HG02943 (cell line): Measurements from ENCODE around the gene PCNT.

Experiments used
- ATAC-seq: cut with Tn5 transposase; IDR thresholded peaks from one replicate; pipeline ENCODE4 v1.9.1; 2021; ENCODE audit warnings: mild to moderate bottlenecking, low read depth, moderate library complexity; ENCODE audit not compliant: unreplicated experiment

Gene PCNT, protein sequence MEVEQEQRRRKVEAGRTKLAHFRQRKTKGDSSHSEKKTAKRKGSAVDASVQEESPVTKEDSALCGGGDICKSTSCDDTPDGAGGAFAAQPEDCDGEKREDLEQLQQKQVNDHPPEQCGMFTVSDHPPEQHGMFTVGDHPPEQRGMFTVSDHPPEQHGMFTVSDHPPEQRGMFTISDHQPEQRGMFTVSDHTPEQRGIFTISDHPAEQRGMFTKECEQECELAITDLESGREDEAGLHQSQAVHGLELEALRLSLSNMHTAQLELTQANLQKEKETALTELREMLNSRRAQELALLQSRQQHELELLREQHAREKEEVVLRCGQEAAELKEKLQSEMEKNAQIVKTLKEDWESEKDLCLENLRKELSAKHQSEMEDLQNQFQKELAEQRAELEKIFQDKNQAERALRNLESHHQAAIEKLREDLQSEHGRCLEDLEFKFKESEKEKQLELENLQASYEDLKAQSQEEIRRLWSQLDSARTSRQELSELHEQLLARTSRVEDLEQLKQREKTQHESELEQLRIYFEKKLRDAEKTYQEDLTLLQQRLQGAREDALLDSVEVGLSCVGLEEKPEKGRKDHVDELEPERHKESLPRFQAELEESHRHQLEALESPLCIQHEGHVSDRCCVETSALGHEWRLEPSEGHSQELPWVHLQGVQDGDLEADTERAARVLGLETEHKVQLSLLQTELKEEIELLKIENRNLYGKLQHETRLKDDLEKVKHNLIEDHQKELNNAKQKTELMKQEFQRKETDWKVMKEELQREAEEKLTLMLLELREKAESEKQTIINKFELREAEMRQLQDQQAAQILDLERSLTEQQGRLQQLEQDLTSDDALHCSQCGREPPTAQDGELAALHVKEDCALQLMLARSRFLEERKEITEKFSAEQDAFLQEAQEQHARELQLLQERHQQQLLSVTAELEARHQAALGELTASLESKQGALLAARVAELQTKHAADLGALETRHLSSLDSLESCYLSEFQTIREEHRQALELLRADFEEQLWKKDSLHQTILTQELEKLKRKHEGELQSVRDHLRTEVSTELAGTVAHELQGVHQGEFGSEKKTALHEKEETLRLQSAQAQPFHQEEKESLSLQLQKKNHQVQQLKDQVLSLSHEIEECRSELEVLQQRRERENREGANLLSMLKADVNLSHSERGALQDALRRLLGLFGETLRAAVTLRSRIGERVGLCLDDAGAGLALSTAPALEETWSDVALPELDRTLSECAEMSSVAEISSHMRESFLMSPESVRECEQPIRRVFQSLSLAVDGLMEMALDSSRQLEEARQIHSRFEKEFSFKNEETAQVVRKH (N-terminal part only)

DNA sequence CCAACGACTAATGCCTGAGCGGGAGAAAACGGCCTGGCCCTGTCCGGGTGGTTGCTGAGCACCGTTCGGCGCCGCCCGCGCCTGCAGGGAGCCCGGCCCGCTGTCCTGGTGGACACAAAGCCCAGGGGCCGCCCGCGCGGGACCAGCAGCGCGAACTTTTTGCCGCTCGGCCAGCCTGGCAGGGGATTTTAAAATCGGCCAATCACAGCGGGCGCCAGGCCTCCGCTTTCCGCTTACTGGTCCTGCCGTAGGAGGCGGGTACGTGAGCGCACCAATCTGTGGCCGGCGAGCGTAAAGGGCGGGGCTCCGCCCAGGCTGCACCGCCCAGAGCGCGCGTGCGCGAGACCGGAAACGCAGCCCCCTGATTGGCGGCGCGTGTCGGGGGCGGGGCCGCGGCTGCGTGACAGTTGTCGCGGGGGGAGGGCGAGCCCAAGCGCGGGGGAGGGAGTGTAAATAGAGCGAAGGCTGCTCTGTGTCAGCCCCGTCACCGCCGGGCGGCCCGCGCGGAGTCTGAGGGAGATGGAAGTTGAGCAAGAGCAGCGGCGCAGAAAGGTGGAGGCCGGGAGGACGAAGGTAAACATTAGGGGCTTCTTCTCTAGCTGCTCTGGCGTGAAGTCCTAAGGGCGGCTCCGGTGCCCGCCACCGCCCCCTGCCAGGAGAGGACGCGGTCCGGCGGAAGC, at the start of gene PCNT, which contains the start of gene C21orf58:
PCNT (plus strand) TSS at position 447 of the 680 bp plus-strand sequence; CDS start at position 520, 73 bp downstream.
C21orf58 (minus strand) TSS at position 161 of the 680 bp plus-strand sequence. CDS start 1,132 bp downstream, outside the sequence.
- ATAC-seq = peak; percentile 78

DNA sequence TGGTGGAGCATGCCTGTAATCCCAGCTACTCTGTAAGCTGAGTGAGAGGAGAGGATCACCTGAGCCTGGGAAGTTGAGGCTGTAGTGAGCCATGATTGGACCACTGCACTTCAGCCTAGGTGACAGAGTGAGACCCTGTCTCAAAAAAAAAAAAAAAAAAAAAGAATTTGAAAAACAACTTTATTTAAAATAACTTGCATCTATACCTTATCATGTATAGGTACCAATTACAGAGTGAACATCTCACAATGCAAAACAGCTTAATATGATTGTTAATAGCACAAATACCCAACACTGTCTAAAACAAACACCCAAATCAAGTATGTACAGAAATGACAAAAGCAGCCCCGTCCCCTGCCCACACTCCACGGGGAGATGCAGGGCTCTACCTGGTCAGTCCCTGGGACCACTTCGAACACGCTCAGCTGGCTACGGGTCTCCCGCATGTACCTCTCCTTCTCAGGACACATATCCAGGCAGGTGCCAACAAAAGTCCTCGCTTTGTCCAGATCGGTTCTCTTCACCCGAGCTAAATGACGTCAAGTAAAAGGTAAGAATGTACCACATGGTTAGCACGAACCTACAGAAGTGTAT, 49.1 kb upstream of the PCNT start:
- no peak for ATAC-seq

DNA sequence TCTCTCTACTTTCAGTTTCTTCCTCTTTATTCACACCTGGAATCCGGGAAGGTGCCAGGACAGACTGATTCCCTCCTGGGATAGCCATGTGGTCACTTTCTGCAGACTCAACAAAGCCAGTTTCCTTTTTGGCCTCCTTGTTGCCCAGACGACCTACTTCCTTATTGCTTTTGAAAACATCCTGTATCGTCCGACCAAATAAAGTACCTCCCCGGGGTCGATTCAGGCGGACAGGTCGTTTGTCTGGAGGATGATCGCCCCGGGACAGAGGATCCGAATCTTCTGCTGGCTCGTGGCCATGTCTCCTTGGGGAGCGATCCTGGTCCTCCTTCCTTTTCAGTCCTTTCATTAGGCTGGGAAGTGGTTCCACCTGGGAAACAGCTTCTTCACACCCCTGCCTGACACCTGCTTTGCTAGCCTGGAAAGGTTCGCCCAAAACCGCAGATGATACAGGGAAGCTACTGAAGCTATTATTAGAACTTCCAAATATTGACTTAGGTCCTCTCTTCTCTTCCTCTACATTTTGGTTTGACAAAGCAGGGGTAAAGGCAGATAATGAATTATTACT, 39.8 kb upstream of the PCNT start:
- ATAC-seq = no peak

DNA sequence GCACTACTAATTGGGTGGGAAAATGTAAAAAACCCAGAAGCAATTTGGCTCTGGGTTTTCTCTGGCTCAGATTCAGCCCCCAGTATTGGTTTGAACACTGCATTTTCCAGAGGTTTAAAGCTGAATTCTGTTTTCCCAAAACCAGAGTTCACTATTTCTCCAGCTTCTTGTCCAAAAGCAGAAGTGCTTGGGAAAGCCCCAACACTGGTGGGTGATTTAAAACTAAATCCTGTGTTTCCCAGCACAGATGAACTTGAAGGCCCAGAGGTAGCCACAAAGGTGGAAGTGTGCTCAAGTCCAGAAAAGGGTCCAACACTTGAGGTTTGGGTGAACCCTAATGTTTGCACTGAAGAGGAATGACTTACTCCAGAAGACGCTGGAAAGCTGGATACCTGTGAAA, 39.2 kb upstream of the PCNT start:
- ATAC-seq = no peak

DNA sequence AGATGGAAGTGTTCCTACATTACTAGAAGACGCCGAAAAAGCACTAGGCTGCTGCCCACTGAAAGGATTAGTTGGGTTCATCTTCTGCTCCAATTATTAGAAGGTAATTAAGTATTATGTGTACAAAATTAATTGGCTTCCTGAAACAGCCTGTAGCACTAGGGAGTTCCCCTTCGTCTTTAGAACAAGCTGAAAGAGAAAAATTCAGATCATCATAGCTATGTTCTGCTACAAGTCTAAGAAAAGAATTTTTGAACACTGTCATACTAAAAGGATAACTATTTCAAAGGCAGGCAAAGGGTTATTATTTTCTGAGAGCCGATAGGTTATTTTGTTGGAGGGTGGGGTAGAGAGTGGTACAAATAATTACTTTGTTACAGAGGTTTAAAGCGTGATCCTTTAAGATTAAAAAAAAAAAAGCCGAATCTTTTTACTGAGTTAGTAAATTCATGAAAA, 38.7 kb upstream of the PCNT start, which contains the start of gene MCM3AP:
MCM3AP (minus strand) TSS at position 406 of the 456 bp plus-strand sequence; CDS start at position 81, 325 bp downstream.
- no peak for ATAC-seq

DNA sequence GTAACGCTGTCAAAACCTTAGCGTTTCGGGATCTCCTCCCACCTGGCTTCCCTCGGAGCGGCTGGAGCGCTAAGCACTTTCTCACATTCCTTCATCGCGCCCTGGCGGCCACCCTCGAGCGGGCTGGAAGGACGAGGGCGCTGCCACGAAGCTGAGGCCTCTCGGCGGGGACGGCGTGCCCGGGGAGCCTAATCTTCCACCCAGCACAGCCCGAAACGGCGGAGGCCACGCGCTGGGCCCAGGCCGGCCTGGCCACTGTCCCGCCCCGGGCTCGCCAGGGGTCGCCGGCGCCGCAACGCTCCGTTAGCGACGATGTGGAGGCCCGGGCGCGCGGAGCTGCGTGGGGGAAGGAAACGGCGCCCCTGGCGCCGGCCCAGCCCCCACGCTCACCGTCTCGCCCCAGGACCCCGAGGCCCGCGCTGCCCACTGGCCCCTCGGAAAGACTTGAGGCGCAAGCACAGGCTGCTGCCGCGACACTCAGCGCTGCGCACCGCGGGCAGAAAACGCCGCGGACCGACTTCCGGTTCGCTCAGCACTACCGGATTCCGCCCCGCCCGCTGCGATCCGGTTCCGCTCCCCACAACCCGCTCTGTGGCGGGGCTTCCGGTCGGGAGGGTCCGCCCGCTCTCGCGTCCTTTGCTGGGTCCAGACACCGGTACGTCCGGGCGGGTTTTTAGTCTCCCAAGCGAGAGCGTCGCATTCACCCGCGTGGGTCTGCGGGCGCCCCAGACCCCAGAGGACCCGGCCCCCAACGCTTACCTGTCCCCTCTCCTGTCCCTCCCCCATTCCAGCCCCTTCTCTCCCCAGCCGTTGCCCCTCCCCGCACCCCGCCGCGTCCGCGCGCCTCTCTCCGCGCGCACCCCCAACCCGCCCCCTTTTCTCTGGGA, 38.0 kb upstream of the PCNT start, which contains the start of gene YBEY:
YBEY (plus strand) TSS at position 582 of the 887 bp plus-strand sequence. CDS start 572 bp downstream, outside the sequence.
- peak; percentile 81 for ATAC-seq

DNA sequence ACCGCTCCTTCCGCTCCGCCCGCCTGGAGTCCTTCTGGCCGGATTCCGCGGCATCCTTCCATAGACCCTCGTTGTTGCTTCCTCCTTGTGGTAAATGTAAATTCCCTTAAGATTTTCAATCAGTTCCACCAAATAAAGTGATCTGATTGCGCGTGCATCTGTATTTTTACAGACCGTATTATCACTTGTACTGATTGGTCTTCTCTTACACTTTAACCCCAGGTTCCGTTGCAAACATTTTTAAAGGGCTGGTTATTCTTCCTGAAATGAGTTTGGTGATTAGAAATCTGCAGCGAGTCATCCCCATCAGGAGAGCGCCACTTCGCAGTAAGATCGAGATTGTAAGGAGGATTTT, 37.3 kb upstream of the PCNT start:
- no peak for ATAC-seq

DNA sequence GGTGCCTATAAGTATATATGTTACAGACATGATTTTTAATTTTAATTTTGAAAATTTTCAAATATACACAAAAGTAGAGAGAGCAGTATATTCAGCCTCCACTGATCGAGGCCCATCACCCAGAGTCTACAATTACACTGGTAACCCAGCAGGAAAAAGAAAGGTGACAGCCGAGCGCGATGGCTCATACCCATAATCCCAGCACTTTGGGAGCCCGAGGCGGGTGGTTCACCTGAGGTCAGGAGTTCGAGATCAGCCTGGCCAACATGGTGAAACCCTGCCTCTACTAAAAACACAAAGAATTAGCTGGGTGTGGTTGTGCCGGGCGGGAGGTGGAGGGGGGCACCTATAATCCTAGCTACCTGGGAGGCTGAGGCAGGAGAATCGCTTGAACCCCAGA, 36.4 kb upstream of the PCNT start:
- ATAC-seq = no peak

DNA sequence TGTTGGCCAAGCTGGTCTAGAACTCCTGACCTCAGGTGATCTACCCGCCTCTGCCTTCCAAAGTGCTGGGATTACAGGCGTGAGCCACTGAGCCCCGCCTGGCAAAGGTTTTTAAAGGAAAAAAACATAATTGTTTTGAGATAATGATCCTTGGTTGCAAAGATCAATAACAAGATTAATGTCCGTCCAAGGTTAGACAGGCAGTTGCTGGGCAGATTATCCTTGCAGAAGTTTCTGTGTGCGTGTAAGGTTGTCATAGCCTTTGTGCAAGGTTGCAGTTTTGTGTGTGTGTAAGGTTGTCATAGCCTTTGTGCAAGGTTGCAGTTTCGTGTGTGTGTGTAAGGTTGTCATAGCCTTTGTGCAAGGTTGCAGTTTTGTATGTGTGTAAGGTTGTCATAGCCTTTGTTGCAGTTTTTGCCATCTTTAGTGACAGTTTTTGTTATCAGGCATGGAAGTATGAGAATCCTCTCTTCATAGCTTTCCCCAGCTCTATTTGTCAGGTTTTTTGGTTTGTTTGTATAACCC, 34.2 kb upstream of the PCNT start:
- no peak for ATAC-seq

DNA sequence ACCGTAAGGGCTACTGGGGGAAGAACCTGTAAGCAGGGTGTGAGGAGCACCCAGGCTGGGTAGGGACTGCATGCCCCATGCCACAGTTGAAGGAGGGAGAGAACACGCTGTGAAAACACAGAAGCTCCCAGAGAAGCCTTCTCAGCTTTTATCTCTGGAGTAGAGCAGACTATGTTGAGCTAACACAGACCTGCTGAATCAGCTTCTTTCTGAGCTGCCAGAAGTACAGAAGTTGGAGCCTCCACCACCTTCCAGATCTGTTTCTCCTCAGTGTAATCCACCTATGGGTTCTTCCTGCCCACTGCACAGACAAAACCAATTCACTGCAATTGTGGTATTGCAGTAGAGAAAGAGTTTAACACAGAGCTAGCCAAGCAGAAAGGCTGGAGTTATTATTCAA, 32.4 kb upstream of the PCNT start:
- ATAC-seq = no peak

DNA sequence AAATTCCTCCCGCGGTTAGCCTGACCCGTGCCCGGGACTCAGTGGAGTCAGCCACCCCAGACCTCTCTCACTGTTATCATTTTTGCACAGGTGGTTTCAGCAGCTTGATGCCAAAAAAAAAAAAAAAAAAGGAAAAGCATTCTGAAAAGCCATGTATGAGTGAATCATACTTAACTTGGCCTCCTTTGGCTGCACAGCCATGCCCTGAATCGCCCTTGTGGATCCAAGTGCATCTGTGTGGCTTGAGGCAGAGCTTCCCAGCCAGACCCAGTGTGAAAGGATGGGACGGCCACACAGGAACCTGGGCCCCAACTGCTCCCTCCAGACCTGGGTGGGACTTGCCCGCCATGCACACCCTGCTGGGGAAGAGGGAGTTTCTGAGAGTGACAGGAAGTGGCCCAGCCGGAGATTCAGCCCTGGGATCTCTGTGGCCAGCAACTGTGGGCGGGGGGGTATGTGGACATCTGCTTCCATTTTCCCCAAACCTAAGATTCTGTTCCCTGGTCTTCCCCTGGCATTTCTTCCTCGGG, 29.2 kb upstream of the PCNT start:
- no peak for ATAC-seq

DNA sequence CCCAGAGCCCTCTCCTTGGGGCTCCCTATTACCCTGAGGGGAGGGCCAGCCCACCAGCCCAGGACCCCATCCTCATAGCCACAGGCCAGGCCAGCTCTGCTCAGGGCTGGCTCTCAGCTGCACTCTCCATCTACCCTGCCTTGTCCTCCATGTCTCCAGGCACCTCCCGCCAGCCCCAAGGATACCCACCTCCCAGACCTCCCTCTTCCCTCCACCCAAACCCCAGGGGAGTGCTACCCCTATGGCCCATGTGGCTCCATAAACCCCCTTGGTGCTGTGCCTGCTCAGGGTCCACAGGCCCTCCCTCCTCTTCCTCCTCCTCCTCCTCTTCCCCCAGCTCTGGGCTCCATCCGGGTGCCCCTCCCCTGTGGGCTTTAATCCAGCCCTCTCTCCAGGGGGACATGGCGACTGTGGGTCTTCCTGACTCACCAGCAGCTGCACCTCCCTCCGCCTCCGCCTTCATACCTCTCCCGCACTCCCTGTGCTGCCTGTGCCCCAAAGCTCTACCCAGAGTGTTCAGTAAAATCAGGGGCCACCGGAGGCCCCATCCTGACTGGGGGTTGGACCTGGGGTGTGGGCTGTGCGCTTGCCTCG, 28.7 kb upstream of the PCNT start:
- ATAC-seq = no peak

DNA sequence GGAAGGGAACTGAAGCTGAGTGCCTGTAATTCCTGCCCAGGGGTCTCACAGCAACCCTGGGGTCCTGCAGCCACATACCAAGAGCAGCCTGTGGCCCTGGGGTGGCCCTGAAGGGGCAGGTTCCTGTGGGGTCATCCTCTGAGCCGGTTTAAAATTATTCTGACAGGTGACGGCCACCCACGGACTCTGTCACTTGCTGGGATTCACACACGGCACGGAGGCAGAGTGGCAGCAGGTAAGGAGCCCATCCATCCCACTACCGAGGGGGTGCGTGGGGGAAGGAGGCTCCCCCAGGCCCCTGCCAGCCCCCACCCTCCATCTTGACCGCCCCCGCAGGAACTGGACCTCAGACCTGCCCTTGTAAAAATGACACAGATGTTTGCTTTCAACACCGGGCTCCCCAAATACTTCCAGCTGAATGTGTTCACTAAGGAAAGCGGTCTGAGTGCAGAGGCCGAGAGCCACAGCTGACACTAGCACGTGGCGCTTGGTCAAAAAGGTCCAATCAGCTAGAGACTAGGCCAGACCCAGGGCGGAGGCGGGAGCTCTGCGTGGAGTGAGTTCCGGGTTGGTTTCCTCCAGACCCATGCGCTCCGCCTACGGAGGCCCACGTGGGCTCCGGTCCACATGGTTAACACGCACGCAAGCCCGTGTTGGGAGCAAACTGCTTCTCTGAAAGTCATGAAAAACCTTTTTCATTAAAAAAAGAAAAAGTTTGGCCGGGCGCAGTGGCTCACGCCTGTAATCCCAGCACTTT, 27.8 kb upstream of the PCNT start:
- no peak for ATAC-seq

DNA sequence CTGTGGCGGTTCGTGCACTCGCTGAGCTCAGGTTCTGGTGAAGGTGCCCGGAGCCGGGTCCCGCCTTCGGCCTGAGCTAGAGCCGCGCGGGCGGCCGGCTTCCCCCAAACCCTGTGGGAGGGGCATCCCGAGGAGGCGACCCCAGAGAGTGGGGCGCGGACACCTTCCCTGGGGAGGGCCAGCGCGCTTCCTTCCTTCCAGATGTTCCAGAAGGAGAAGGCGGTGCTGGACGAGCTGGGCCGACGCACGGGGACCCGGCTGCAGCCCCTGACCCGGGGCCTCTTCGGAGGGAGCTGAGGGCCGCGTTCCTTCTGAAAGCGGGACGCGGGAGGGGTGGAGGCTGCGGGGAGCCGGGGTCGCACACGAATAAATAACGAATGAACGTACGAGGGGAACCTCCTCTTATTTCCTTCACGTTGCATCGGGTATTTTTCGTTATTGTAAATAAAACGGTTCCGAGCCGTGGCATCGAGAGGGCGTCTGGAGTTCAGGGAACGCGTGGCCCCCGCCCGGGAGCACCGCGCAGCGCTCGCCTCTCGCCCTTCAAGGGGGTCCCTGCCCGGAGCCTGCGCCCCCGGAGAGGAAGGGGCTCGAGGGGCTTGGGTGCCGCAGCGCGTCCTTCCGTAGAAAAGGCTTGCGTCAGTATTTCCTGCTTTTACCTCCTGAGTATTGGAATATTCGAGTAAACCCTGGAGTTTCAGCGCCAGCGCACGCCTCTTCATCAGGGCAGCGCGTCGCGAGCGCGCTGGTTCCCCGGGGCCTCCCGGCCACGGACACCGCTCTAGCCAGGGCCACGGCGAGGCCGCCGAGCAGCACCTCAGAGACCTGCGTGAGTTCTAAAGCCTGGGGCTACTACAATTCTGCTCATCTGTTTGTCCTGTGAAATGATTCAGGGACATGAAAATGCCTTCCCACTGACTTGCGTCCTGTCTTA, 26.4 kb upstream of the PCNT start:
- ATAC-seq = no peak

DNA sequence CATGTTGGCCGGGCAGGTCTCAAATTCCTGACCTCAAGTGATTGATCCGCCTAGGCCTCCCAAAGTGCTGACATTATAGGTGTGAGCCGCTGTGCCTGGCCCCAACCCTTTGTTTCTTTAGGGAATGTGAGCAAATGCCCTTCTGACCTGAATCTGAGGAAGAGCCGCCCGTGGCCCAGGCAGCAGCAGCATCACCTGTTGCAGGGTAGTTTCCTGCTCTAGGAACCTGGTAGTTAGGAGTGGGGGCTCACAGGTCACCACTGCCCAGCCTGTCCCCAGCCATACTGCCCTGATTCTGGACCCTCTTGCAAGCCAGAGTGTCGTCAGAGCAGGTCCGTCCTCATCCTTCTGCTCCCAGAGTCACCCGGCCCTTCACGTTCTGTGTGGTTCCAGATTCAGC, 24.8 kb upstream of the PCNT start:
- ATAC-seq = no peak
